ENCODE results near the gene SCYGR2.

GRCh38 chr2:227570615-227571014 lies 28.1 kb upstream of the SCYGR2 start:
- TF ChIP-seq CTCF (IDR thresholded peaks at IDR 0.05): no peak
- no peak for TF ChIP-seq POLR2A (IDR thresholded peaks at IDR 0.05)
- no peak for TF ChIP-seq POLR2AphosphoS5 (IDR thresholded peaks at IDR 0.05)

Measured in breast epithelium (tissue), 3 donors.